GM18511 (cell line): ENCODE measurements around the gene HNRNPA1.
"Not testable (repeated sequence)": the region's sequence is repeated elsewhere in the genome, so short reads cannot be mapped to it uniquely, and the experiment has no call there.

Experiments used
- ATAC-seq: cut with Tn5 transposase; IDR thresholded peaks from one replicate; pipeline ENCODE4 v1.9.1; 2021; ENCODE audit warnings: mild to moderate bottlenecking, moderate library complexity; ENCODE audit not compliant: unreplicated experiment

The HNRNPA1 gene

GRCh38 chr12:54273981-54274380, 6.5 kb upstream of the HNRNPA1 start:
- no peak for ATAC-seq

GRCh38 chr12:54276368-54276767, 4.2 kb upstream of the HNRNPA1 start:
- ATAC-seq, result no peak

- ATAC-seq, result no peak
These were observed 2.7 kb upstream of the HNRNPA1 start for GRCh38 chr12:54277823-54278276.

- no peak for ATAC-seq
These were observed 1.3 kb upstream of the HNRNPA1 start for GRCh38 chr12:54279227-54279631.

GRCh38 chr12:54279632-54280467, 676 bp upstream of the HNRNPA1 start, which contains the start of gene CBX5:
CBX5 (minus strand) TSS chr12:54280122; CDS start chr12:54257650, 22,472 bp downstream.
- ATAC-seq, result peak; percentile 74

GRCh38 chr12:54281261-54281638, 724 bp downstream of the HNRNPA1 start:
- not testable (repeated sequence) for ATAC-seq

- ATAC-seq, result not testable (repeated sequence)
These were observed 1.2 kb downstream of the HNRNPA1 start for GRCh38 chr12:54281694-54282093.

GRCh38 chr12:54282949-54283593, 2.5 kb downstream of the HNRNPA1 start:
- no peak for ATAC-seq

- ATAC-seq, result not testable (repeated sequence)
These were observed 3.7 kb downstream of the HNRNPA1 start for GRCh38 chr12:54284070-54284780.

GRCh38 chr12:54285150-54286041, 4.9 kb downstream of the HNRNPA1 start:
- no peak for ATAC-seq

- no peak for ATAC-seq
These were observed 5.8 kb downstream of the HNRNPA1 start for GRCh38 chr12:54286042-54287030.

- ATAC-seq, result no peak
These were observed 7.0 kb downstream of the HNRNPA1 start for GRCh38 chr12:54287261-54288157.

- ATAC-seq, result no peak
These were observed 11.8 kb downstream of the HNRNPA1 start for GRCh38 chr12:54292083-54292930.

GRCh38 chr12:54292931-54293241, 12.4 kb downstream of the HNRNPA1 start:
- ATAC-seq, result no peak

GRCh38 chr12:54294152-54294952, 13.8 kb downstream of the HNRNPA1 start:
- no peak for ATAC-seq

- ATAC-seq, result no peak
These were observed 14.5 kb downstream of the HNRNPA1 start for GRCh38 chr12:54294953-54295566.
